IMR-90 (cell line): Measurements from ENCODE around the gene BMP5. TPM values are rescaled to one million over a fixed set of nuclear protein-coding genes. Genes with fewer than 3 reads are reported as not detected.

ENCODE experiments used
- ATAC-seq: fragments of 200-7000 bp; cut with Tn5 transposase; 2 replicates; pipeline ENCODE4 v1.9.1; 2020; ENCODE audit warnings: low read depth, mild to moderate bottlenecking, moderate library complexity
- BruUV-seq: library from RNA; stranded (reverse); fragments of 400-500 nt; replicated peaks from 2 replicates; lab custom pipeline; 2021; lab: Mats Ljungman, UMichigan
- CTCF ChIA-PET: fragments of 300-600 bp; formaldehyde crosslinking; extraction: SDS; loops from one replicate; lab custom pipeline; 2021; ENCODE audit warnings: antibody characterized with exemption; lab: Yijun Ruan, JAX
- POLR2A ChIA-PET: fragments of 300-600 bp; sonication (Branson Sonifier 250); formaldehyde crosslinking; loops from one replicate; lab custom pipeline; 2022; ENCODE audit warnings: antibody characterized with exemption; ENCODE audit not compliant: unreplicated experiment; lab: Charles Lee
- DNase-seq: peaks from one replicate; pipeline ENCODE4 v3.0.0; 2013
- H2AFZ ChIP-seq: replicated peaks from 2 replicates; pipeline ENCODE3; 2013; ENCODE audit warnings: low read length, mild to moderate bottlenecking; ENCODE audit not compliant: poor library complexity
- H2AK5ac ChIP-seq: 2 replicates; pipeline ENCODE4 v1.6.1; 2013; ENCODE audit warnings: low read depth, low read length, inconsistent platforms
- H2AK9ac ChIP-seq: replicated peaks from 2 replicates; pipeline ENCODE3; 2013; ENCODE audit warnings: mild to moderate bottlenecking, low read depth, low read length, moderate library complexity; ENCODE audit not compliant: poor library complexity
- H2BK120ac ChIP-seq: 2 replicates; pipeline ENCODE4 v1.6.1; 2013; ENCODE audit warnings: low read depth, low read length, inconsistent platforms
- H2BK15ac ChIP-seq: 3 replicates; pipeline ENCODE4 v1.6.1; 2013; ENCODE audit warnings: low read depth, low read length, inconsistent platforms
- H2BK20ac ChIP-seq: 2 replicates; pipeline ENCODE4 v1.6.1; 2013; ENCODE audit warnings: low read depth, mild to moderate bottlenecking, inconsistent platforms, low read length, moderate library complexity
- H2BK5ac ChIP-seq: 2 replicates; pipeline ENCODE4 v1.6.1; 2013; ENCODE audit warnings: mild to moderate bottlenecking, low read depth, low read length, inconsistent platforms; ENCODE audit not compliant: poor library complexity, severe bottlenecking
- H3K14ac ChIP-seq: replicated peaks from 2 replicates; pipeline ENCODE4 v1.6.1; 2013; ENCODE audit warnings: low read depth, low read length, inconsistent platforms
- H3K18ac ChIP-seq: 2 replicates; pipeline ENCODE4 v1.6.1; 2013; ENCODE audit warnings: low read depth, low read length, control low read depth
- H3K23ac ChIP-seq: 2 replicates; pipeline ENCODE4 v1.6.1; 2013; ENCODE audit warnings: low read depth, low read length, inconsistent platforms
- H3K27ac ChIP-seq: 2 replicates; pipeline ENCODE4 v1.5.1; 2013; ENCODE audit warnings: mild to moderate bottlenecking, control low read depth, low read length; ENCODE audit not compliant: insufficient read depth
- H3K27me3 ChIP-seq: 2 replicates; pipeline ENCODE4 v1.6.1; 2013; ENCODE audit warnings: low read length; ENCODE audit not compliant: control insufficient read depth, insufficient read depth
- H3K36me3 ChIP-seq: 2 replicates; pipeline ENCODE4 v1.6.1; 2013; ENCODE audit warnings: low read length, mixed read lengths; ENCODE audit not compliant: control insufficient read depth, insufficient read depth
- H3K4ac ChIP-seq: 2 replicates; pipeline ENCODE4 v1.6.1; 2013; ENCODE audit warnings: low read depth, low read length, inconsistent platforms
- H3K4me1 ChIP-seq: 2 replicates; pipeline ENCODE4 v1.6.1; 2013; ENCODE audit warnings: low read length, mixed read lengths; ENCODE audit not compliant: control insufficient read depth, insufficient read depth
- H3K4me2 ChIP-seq: 2 replicates; pipeline ENCODE4 v1.6.1; 2013; ENCODE audit warnings: low read depth, mild to moderate bottlenecking, control low read depth, low read length, moderate library complexity
- H3K4me3 ChIP-seq: 2 replicates; pipeline ENCODE4 v1.5.1; 2013; ENCODE audit warnings: low read depth, mild to moderate bottlenecking, control low read depth, low read length, moderate library complexity; ENCODE audit not compliant: insufficient read depth
- H3K56ac ChIP-seq: 2 replicates; pipeline ENCODE4 v1.6.1; 2013; ENCODE audit warnings: low read length, inconsistent platforms; ENCODE audit not compliant: insufficient read depth; ENCODE audit errors: extremely low read depth
- H3K79me1 ChIP-seq, 2 experiments: 2 replicates each; pipeline ENCODE4 v1.6.1; 2013; ENCODE audit warnings: low read length in 2 of 2, inconsistent platforms in 1 of 2, low read depth in 1 of 2
- H3K9ac ChIP-seq: 2 replicates; pipeline ENCODE4 v1.6.1; 2013; ENCODE audit warnings: low read depth, low read length, control low read depth
- H3K9me1 ChIP-seq: 2 replicates; pipeline ENCODE4 v1.6.1; 2013; ENCODE audit warnings: low read length, inconsistent platforms; ENCODE audit not compliant: insufficient read depth
- H3K9me3 ChIP-seq: 2 replicates; pipeline ENCODE4 v1.6.1; 2013; ENCODE audit warnings: low read length; ENCODE audit not compliant: control insufficient read depth, insufficient read depth
- H4K20me1 ChIP-seq: 2 replicates; pipeline ENCODE4 v1.6.1; 2013; ENCODE audit warnings: low read length, inconsistent platforms; ENCODE audit not compliant: insufficient read depth
- H4K5ac ChIP-seq: 2 replicates; pipeline ENCODE4 v1.6.1; 2013; ENCODE audit warnings: mild to moderate bottlenecking, low read depth, low read length, control low read depth
- H4K8ac ChIP-seq, 2 experiments: 2 replicates each; pipeline ENCODE4 v1.6.1; 2013; ENCODE audit warnings: low read depth in 2 of 2, low read length in 2 of 2, control low read depth in 1 of 2, inconsistent platforms in 1 of 2
- H4K91ac ChIP-seq: 2 replicates; pipeline ENCODE4 v1.6.1; 2013; ENCODE audit warnings: low read depth, low read length, inconsistent platforms; ENCODE audit not compliant: insufficient read depth
- BHLHE40 ChIP-seq: fragments of 150-350 bp; IDR thresholded peaks from 2 replicates; pipeline ENCODE4 v1.6.1; 2016; ENCODE audit warnings: mild to moderate bottlenecking, low read depth, low read length
- CEBPB ChIP-seq: IDR thresholded peaks from 2 replicates; pipeline ENCODE4 v1.6.1; 2012; ENCODE audit warnings: low read depth, low read length, improper control_type of control experiment
- CHD1 ChIP-seq: IDR thresholded peaks from 2 replicates; pipeline ENCODE4 v1.6.1; 2012; ENCODE audit warnings: low read depth, low read length, improper control_type of control experiment
- FOS ChIP-seq: fragments of 150-350 bp; IDR thresholded peaks from 2 replicates; pipeline ENCODE4 v1.6.1; 2016; ENCODE audit warnings: low read depth, low read length
- MAFK ChIP-seq: IDR thresholded peaks from 2 replicates; pipeline ENCODE4 v1.6.1; 2012; ENCODE audit warnings: low read depth, low read length, improper control_type of control experiment
- MAZ ChIP-seq: IDR thresholded peaks from 2 replicates; pipeline ENCODE4 v1.6.1; 2012; ENCODE audit warnings: low read depth, mild to moderate bottlenecking, low read length, improper control_type of control experiment, moderate library complexity, borderline replicate concordance
- MXI1 ChIP-seq: IDR thresholded peaks from 2 replicates; pipeline ENCODE4 v1.6.1; 2012; ENCODE audit warnings: low read depth, mild to moderate bottlenecking, low read length, moderate library complexity, borderline replicate concordance
- NFE2L2 ChIP-seq: fragments of 150-350 bp; IDR thresholded peaks from 2 replicates; pipeline ENCODE4 v1.6.1; 2016; ENCODE audit warnings: low read depth, mild to moderate bottlenecking, low read length
- POLR2A ChIP-seq: IDR thresholded peaks from 2 replicates; pipeline ENCODE4 v1.6.1; 2012; ENCODE audit warnings: mild to moderate bottlenecking, low read depth, low read length
- RAD21 ChIP-seq: IDR thresholded peaks from 2 replicates; pipeline ENCODE4 v1.6.1; 2012; ENCODE audit warnings: low read length, improper control_type of control experiment
- RCOR1 ChIP-seq: IDR thresholded peaks from 2 replicates; pipeline ENCODE4 v1.6.1; 2012; ENCODE audit warnings: mild to moderate bottlenecking, low read length, improper control_type of control experiment; ENCODE audit not compliant: insufficient replicate concordance
- RFX5 ChIP-seq: IDR thresholded peaks from 2 replicates; pipeline ENCODE4 v1.8.0; 2012; ENCODE audit warnings: low read depth, mild to moderate bottlenecking, low read length, moderate library complexity
- SMC3 ChIP-seq: fragments of 150-350 bp; IDR thresholded peaks from 2 replicates; pipeline ENCODE4 v1.6.1; 2016; ENCODE audit warnings: low read depth, mild to moderate bottlenecking, antibody characterized with exemption, low read length, moderate library complexity
- USF2 ChIP-seq: fragments of 150-350 bp; IDR thresholded peaks from 2 replicates; pipeline ENCODE4 v1.6.1; 2017; ENCODE audit warnings: mild to moderate bottlenecking, antibody characterized with exemption, low read length, low read depth
- WGBS, 2 experiments: methylation state at CpG; one replicate each; pipeline versions ENCODE4 v1.1.5 to v1.1.7; 2013; ENCODE audit warnings: missing lambda C conversion rate in 2 of 2; ENCODE audit not compliant: insufficient read length in 1 of 2; ENCODE audit errors: extremely low coverage in 2 of 2; 5-methylcytosine and 5-hydroxymethylcytosine counted together
- dilution Hi-C: fragments of 300-500 bp; cut with HindIII; formaldehyde crosslinking; loops from one replicate; pipeline ENCODE4 v1.14.3; 2018; ENCODE audit warnings: low sequenced_read_pairs; ENCODE audit not compliant: unreplicated experiment
- in situ Hi-C: fragments of 300-500 bp; cut with MboI; formaldehyde crosslinking; loops from 3 replicates; pipeline ENCODE4 v1.14.3; 2019; ENCODE audit warnings: low sequenced_read_pairs, inconsistent platforms, mixed read lengths
- intact Hi-C: fragments of 100-400 bp; cut with micrococcal nuclease; formaldehyde crosslinking; loops from 2 replicates; pipeline ENCODE4 v1.10.0; 2022
- polyA plus RNA-seq, 3 experiments: library from polyadenylated mRNA; depleted of rRNA; stranded (reverse); fragments of >200 nt; gene quantifications; 2 replicates each; pipeline ENCODE4 v1.2.3, GENCODE V29; 2012; ENCODE audit warnings: low replicate concordance in 1 of 3
- total RNA-seq: library from RNA; depleted of rRNA; stranded (reverse); fragments of >200 nt; gene quantifications from 2 replicates; pipeline ENCODE4 v1.2.3, GENCODE V29; 2012
- TF ChIP-seq, protein P1 (sequence below): conservative IDR thresholded peaks from 2 replicates; pipeline ENCODE4 v1.5.1; 2012; ENCODE audit warnings: mild to moderate bottlenecking, low read depth, low read length, improper control_type of control experiment
- TF ChIP-seq, protein P2 (sequence below): fragments of 150-350 bp; IDR thresholded peaks from 2 replicates; pipeline ENCODE4 v1.6.1; 2016; ENCODE audit warnings: low read depth, mild to moderate bottlenecking, low read length, moderate library complexity, borderline replicate concordance

The BMP5 gene
- total and polyA plus RNA-seq, 2 of the 4 experiments (the other 2 are of a cell fraction) = under 0.01 to 0.02 TPM

DNA sequence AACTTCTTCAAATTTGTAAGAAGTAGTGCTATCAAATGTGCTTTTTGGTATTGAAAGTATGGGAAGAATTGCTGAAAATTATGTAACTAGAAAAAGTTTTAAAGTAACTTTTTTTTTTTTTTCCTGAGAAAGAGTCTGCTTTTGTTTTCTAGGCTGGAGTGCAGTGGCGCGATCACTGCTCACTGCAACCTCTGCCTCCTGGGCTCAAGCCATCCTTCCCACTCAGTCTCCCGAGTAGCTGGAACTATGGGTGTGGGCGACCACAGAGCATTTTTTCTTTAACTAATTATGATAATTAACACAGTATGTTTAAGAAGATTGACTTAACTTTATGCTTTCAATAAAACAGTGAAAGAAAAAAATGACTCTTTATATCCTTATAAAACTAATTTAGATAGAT, 38.4 kb downstream of the BMP5 start:
- no peak overlapping the region for H2BK120ac ChIP-seq
- H3K14ac ChIP-seq = no peak overlapping the region
- TF ChIP-seq POLR2A = no peak
- TF ChIP-seq MAFK = no peak
- no peak for TF ChIP-seq FOS
- TF ChIP-seq MXI1 = no peak
- no peak for TF ChIP-seq RFX5
- TF ChIP-seq USF2 = no peak
- TF ChIP-seq BHLHE40 = no peak
- no peak for TF ChIP-seq RAD21
- TF ChIP-seq NFE2L2 = no peak
- TF ChIP-seq RCOR1 = no peak
- TF ChIP-seq MAZ = no peak
- TF ChIP-seq, protein P1, sequence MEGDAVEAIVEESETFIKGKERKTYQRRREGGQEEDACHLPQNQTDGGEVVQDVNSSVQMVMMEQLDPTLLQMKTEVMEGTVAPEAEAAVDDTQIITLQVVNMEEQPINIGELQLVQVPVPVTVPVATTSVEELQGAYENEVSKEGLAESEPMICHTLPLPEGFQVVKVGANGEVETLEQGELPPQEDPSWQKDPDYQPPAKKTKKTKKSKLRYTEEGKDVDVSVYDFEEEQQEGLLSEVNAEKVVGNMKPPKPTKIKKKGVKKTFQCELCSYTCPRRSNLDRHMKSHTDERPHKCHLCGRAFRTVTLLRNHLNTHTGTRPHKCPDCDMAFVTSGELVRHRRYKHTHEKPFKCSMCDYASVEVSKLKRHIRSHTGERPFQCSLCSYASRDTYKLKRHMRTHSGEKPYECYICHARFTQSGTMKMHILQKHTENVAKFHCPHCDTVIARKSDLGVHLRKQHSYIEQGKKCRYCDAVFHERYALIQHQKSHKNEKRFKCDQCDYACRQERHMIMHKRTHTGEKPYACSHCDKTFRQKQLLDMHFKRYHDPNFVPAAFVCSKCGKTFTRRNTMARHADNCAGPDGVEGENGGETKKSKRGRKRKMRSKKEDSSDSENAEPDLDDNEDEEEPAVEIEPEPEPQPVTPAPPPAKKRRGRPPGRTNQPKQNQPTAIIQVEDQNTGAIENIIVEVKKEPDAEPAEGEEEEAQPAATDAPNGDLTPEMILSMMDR = no peak
- TF ChIP-seq SMC3 = no peak
- TF ChIP-seq CHD1 = no peak
- TF ChIP-seq, protein P2, sequence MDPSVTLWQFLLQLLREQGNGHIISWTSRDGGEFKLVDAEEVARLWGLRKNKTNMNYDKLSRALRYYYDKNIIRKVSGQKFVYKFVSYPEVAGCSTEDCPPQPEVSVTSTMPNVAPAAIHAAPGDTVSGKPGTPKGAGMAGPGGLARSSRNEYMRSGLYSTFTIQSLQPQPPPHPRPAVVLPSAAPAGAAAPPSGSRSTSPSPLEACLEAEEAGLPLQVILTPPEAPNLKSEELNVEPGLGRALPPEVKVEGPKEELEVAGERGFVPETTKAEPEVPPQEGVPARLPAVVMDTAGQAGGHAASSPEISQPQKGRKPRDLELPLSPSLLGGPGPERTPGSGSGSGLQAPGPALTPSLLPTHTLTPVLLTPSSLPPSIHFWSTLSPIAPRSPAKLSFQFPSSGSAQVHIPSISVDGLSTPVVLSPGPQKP = no peak
- no peak for TF ChIP-seq CEBPB
- no peak overlapping the region for H3K4me2 ChIP-seq
- H3K9me1 ChIP-seq = no peaks in the 10 kb centered on the region
- no peaks in the 10 kb centered on the region for H3K9me3 ChIP-seq
- in situ Hi-C loops = no loop called here
- H3K23ac ChIP-seq = no peak overlapping the region
- H2BK5ac ChIP-seq = no peak overlapping the region
- no peak overlapping the region for H3K56ac ChIP-seq
- WGBS, 2 experiments = no CpG with 5 or more reads among the region's 4 CpGs
- no peak overlapping the region for H2BK15ac ChIP-seq
- no peak overlapping the region for H4K8ac ChIP-seq
- intact Hi-C loops = no loop called here
- no peak overlapping the region for H2BK20ac ChIP-seq
- no peak overlapping the region for H3K4me3 ChIP-seq
- H4K5ac ChIP-seq = no peak overlapping the region
- no peak overlapping the region for H3K27ac ChIP-seq
- no peak overlapping the region for H2AK9ac ChIP-seq
- no peaks in the 10 kb centered on the region; the same call in 1 of the 2 replicates for H3K27me3 ChIP-seq
- H4K91ac ChIP-seq = no peak overlapping the region
- DNase-seq (no peak), ATAC-seq (no peak)
- H3K9ac ChIP-seq = no peak overlapping the region
- no peak overlapping the region for H3K4ac ChIP-seq
- dilution Hi-C loops = no loop called here
- no peaks in the 10 kb centered on the region for H4K20me1 ChIP-seq
- H3K4me1 ChIP-seq = no peaks in the 10 kb centered on the region
- no peak overlapping the region for H3K18ac ChIP-seq
- CTCF ChIA-PET = no interaction called here
- H3K36me3 ChIP-seq = no peaks in the 10 kb centered on the region
- H3K79me1 ChIP-seq = no peaks in the 10 kb centered on the region
- POLR2A ChIA-PET = no interaction called here
- no peak overlapping the region for H2AFZ ChIP-seq
- no peak overlapping the region for H2AK5ac ChIP-seq
- BruUV-seq = no TSS peak
